WTC11 (cell line): Measurements from ENCODE around the gene PARD3B. TPM values are rescaled to one million over a fixed set of nuclear protein-coding genes. Genes with fewer than 3 reads are reported as not detected.
A peak's percentile ranks its signal among the peaks of the same experiment; 100 is the strongest.

Experiments
- ATAC-seq: fragments of 200-7000 bp; cut with Tn5 transposase; 2 replicates; pipeline ENCODE4 v1.10.0; 2021; ENCODE audit warnings: mild to moderate bottlenecking, moderate library complexity
- CTCF ChIA-PET: fragments of 300-600 bp; sonication (Branson Sonifier 250); formaldehyde crosslinking; loops from one replicate; lab custom pipeline; 2021; ENCODE audit warnings: antibody characterized with exemption; lab: Charles Lee
- POLR2A ChIA-PET: fragments of 350-600 bp; sonication (Branson Sonifier 250); formaldehyde crosslinking; loops from one replicate; lab custom pipeline; 2021; ENCODE audit warnings: antibody characterized with exemption; lab: Charles Lee
- DNase-seq: peaks from one replicate; pipeline ENCODE4 v3.0.0; 2021; ENCODE audit warnings: low spot score
- H3K27ac Mint-ChIP-seq: 2 replicates; pipeline ENCODE4 v1.8.0; 2021; ENCODE audit warnings: mixed read lengths
- H3K27me3 Mint-ChIP-seq: 2 replicates; pipeline ENCODE4 v1.8.0; 2021; ENCODE audit warnings: low read depth, mild to moderate bottlenecking, moderate library complexity, mixed read lengths
- H3K36me3 Mint-ChIP-seq: 2 replicates; pipeline ENCODE4 v1.8.0; 2021; ENCODE audit warnings: mixed read lengths
- H3K4me1 Mint-ChIP-seq: 2 replicates; pipeline ENCODE4 v1.8.0; 2022; ENCODE audit warnings: mixed read lengths
- H3K4me3 Mint-ChIP-seq: 2 replicates; pipeline ENCODE4 v1.8.0; 2021; ENCODE audit warnings: mild to moderate bottlenecking, moderate library complexity, mixed read lengths
- H3K9me3 Mint-ChIP-seq: 2 replicates; pipeline ENCODE4 v1.8.0; 2021; ENCODE audit warnings: mixed read lengths
- CREB1 ChIP-seq: sonication (generic); formaldehyde crosslinking; IDR thresholded peaks from 2 replicates; pipeline ENCODE4 v1.8.0; 2023; ENCODE audit warnings: mild to moderate bottlenecking, missing genetic modification reagents
- ETV6 ChIP-seq: sonication (generic); formaldehyde crosslinking; IDR thresholded peaks from 2 replicates; pipeline ENCODE4 v1.8.1; 2022; ENCODE audit warnings: mild to moderate bottlenecking, missing genetic modification reagents
- FOXP1 ChIP-seq: sonication (generic); formaldehyde crosslinking; IDR thresholded peaks from 2 replicates; pipeline ENCODE4 v1.8.0; 2022; ENCODE audit warnings: missing genetic modification reagents, mild to moderate bottlenecking, moderate library complexity, borderline replicate concordance
- GTF2I ChIP-seq: fragments of 250-450 bp; sonication (Bioruptor Pico); conservative IDR thresholded peaks from 2 replicates; pipeline ENCODE4 v1.4.0; 2021; ENCODE audit warnings: mild to moderate bottlenecking
- IRF1 ChIP-seq: sonication (generic); formaldehyde crosslinking; IDR thresholded peaks from 2 replicates; pipeline ENCODE4 v1.8.0; 2023; ENCODE audit warnings: missing genetic modification reagents
- IRF2 ChIP-seq: sonication (generic); formaldehyde crosslinking; IDR thresholded peaks from 2 replicates; pipeline ENCODE4 v1.8.0; 2022; ENCODE audit warnings: low read depth, missing genetic modification reagents, borderline replicate concordance
- JUN ChIP-seq: sonication (generic); formaldehyde crosslinking; IDR thresholded peaks from 2 replicates; pipeline ENCODE4 v1.8.0; 2023; ENCODE audit warnings: mild to moderate bottlenecking, missing genetic modification reagents
- NR1H2 ChIP-seq: sonication (generic); formaldehyde crosslinking; IDR thresholded peaks from 2 replicates; pipeline ENCODE4 v1.9.0; 2021; ENCODE audit warnings: mild to moderate bottlenecking, moderate library complexity, missing genetic modification reagents
- PRRX2 ChIP-seq: fragments of 250-450 bp; sonication (Bioruptor Pico); IDR thresholded peaks from 2 replicates; pipeline ENCODE4 v1.8.0; 2021; ENCODE audit warnings: mild to moderate bottlenecking
- RELA ChIP-seq: sonication (generic); formaldehyde crosslinking; IDR thresholded peaks from 2 replicates; pipeline ENCODE4 v1.8.1; 2022; ENCODE audit warnings: missing genetic modification reagents, mild to moderate bottlenecking, borderline replicate concordance
- TEAD4 ChIP-seq: sonication (generic); formaldehyde crosslinking; IDR thresholded peaks from 2 replicates; pipeline ENCODE4 v1.8.0; 2022; ENCODE audit warnings: mild to moderate bottlenecking, missing genetic modification reagents
- ZMAT4 ChIP-seq: fragments of 250-450 bp; sonication (Bioruptor Pico); IDR thresholded peaks from 2 replicates; pipeline ENCODE4 v1.9.0; 2021; ENCODE audit warnings: mild to moderate bottlenecking
- ZNF121 ChIP-seq: sonication (generic); formaldehyde crosslinking; IDR thresholded peaks from 2 replicates; pipeline ENCODE4 v1.8.0; 2023; ENCODE audit warnings: missing genetic modification reagents
- ZNF512 ChIP-seq: sonication (generic); formaldehyde crosslinking; IDR thresholded peaks from 2 replicates; pipeline ENCODE4 v1.8.1; 2022; ENCODE audit warnings: missing genetic modification reagents, borderline replicate concordance
- total RNA-seq: library from RNA; stranded (reverse); gene quantifications from 3 replicates; pipeline ENCODE4 v1.2.3, GENCODE V29; 2021
- TF ChIP-seq, protein P1 (sequence below): fragments of 250-450 bp; sonication (Bioruptor Pico); IDR thresholded peaks from 2 replicates; pipeline ENCODE4 v1.9.0; 2021; ENCODE audit warnings: moderate library complexity, mild to moderate bottlenecking, inconsistent platforms, borderline replicate concordance
- TF ChIP-seq, protein P2 (sequence below): sonication (generic); formaldehyde crosslinking; IDR thresholded peaks from 2 replicates; pipeline ENCODE4 v1.8.1; 2023; ENCODE audit warnings: mild to moderate bottlenecking, missing genetic modification reagents, moderate library complexity
- TF ChIP-seq, protein P3 (sequence below): sonication (generic); formaldehyde crosslinking; IDR thresholded peaks from 2 replicates; pipeline ENCODE4 v1.8.0; 2023; ENCODE audit warnings: missing genetic modification reagents, mild to moderate bottlenecking, borderline replicate concordance
- TF ChIP-seq, protein P4 (sequence below): sonication (generic); formaldehyde crosslinking; IDR thresholded peaks from 2 replicates; pipeline ENCODE4 v1.8.0; 2023; ENCODE audit warnings: mild to moderate bottlenecking, missing genetic modification reagents
- TF ChIP-seq, protein P5 (sequence below): sonication (generic); formaldehyde crosslinking; IDR thresholded peaks from 2 replicates; pipeline ENCODE4 v1.8.0; 2022; ENCODE audit warnings: mild to moderate bottlenecking, missing genetic modification reagents

Gene PARD3B
- total RNA-seq, 1 experiment from 2014 or later: 5.6 TPM

GRCh38 chr2:204542982-204543608 is 2.2 kb upstream of the PARD3B start:
- CTCF ChIA-PET: no interaction called here
- H3K27ac Mint-ChIP-seq: no peak overlapping the region
- H3K27me3 Mint-ChIP-seq: peaks cover 35% of the 10 kb centered on the region
- H3K9me3 Mint-ChIP-seq: no peaks in the 10 kb centered on the region
- peaks cover 18% of the 10 kb centered on the region for H3K4me1 Mint-ChIP-seq
- TF ChIP-seq, protein P1, sequence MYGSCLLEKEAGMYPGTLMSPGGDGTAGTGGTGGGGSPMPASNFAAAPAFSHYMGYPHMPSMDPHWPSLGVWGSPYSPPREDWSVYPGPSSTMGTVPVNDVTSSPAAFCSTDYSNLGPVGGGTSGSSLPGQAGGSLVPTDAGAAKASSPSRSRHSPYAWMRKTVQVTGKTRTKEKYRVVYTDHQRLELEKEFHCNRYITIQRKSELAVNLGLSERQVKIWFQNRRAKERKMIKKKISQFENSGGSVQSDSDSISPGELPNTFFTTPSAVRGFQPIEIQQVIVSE: no peak
- TF ChIP-seq ETV6 (CRISPR knock-in tag): no peak
- TF ChIP-seq ZMAT4: no peak
- no peak for TF ChIP-seq IRF2 (CRISPR knock-in tag)
- TF ChIP-seq, protein P2, sequence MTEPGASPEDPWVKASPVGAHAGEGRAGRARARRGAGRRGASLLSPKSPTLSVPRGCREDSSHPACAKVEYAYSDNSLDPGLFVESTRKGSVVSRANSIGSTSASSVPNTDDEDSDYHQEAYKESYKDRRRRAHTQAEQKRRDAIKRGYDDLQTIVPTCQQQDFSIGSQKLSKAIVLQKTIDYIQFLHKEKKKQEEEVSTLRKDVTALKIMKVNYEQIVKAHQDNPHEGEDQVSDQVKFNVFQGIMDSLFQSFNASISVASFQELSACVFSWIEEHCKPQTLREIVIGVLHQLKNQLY: no peak
- TF ChIP-seq CREB1 (CRISPR knock-in tag): no peak
- no peak for TF ChIP-seq JUN (CRISPR knock-in tag)
- TF ChIP-seq RELA (CRISPR knock-in tag): no peak
- TF ChIP-seq PRRX2 (CRISPR knock-in tag): no peak
- TF ChIP-seq, all 79 proteins: peak for 0
- POLR2A ChIA-PET: no interaction called here
- H3K4me3 Mint-ChIP-seq: no peak overlapping the region
- DNase-seq: no peak
- no peaks in the 10 kb centered on the region for H3K36me3 Mint-ChIP-seq
- no peak for ATAC-seq

GRCh38 chr2:204545861-204546735 is 823 bp downstream of the PARD3B start:
- CTCF ChIA-PET: interaction anchor here (1.6 kb wide), 1 partner anchor 146 kb away, joined by 7 read pairs; no protein-coding TSS in a partner anchor
- peak overlapping the region; percentile 79 for H3K4me3 Mint-ChIP-seq
- H3K27ac Mint-ChIP-seq: no peak overlapping the region
- H3K9me3 Mint-ChIP-seq: no peaks in the 10 kb centered on the region
- POLR2A ChIA-PET: no interaction called here
- no peaks in the 10 kb centered on the region for H3K36me3 Mint-ChIP-seq
- H3K4me1 Mint-ChIP-seq: peaks cover 29% of the 10 kb centered on the region
- DNase-seq: peak; percentile 34
- peaks cover 35% of the 10 kb centered on the region for H3K27me3 Mint-ChIP-seq
- ATAC-seq: peak; percentile 36
- TF ChIP-seq NR1H2 (no peak), ZNF121 (CRISPR knock-in tag) (no peak), ZNF512 (CRISPR knock-in tag) (0 out of 2 replicates have a peak, but pooled peaks have one; percentile 12), IRF1 (CRISPR knock-in tag) (no peak), TEAD4 (CRISPR knock-in tag) (no peak), FOXP1 (CRISPR knock-in tag) (peak; percentile 35; the same call in 1 of the 2 replicates), GTF2I (CRISPR knock-in tag) (no peak)
- TF ChIP-seq, protein P3, sequence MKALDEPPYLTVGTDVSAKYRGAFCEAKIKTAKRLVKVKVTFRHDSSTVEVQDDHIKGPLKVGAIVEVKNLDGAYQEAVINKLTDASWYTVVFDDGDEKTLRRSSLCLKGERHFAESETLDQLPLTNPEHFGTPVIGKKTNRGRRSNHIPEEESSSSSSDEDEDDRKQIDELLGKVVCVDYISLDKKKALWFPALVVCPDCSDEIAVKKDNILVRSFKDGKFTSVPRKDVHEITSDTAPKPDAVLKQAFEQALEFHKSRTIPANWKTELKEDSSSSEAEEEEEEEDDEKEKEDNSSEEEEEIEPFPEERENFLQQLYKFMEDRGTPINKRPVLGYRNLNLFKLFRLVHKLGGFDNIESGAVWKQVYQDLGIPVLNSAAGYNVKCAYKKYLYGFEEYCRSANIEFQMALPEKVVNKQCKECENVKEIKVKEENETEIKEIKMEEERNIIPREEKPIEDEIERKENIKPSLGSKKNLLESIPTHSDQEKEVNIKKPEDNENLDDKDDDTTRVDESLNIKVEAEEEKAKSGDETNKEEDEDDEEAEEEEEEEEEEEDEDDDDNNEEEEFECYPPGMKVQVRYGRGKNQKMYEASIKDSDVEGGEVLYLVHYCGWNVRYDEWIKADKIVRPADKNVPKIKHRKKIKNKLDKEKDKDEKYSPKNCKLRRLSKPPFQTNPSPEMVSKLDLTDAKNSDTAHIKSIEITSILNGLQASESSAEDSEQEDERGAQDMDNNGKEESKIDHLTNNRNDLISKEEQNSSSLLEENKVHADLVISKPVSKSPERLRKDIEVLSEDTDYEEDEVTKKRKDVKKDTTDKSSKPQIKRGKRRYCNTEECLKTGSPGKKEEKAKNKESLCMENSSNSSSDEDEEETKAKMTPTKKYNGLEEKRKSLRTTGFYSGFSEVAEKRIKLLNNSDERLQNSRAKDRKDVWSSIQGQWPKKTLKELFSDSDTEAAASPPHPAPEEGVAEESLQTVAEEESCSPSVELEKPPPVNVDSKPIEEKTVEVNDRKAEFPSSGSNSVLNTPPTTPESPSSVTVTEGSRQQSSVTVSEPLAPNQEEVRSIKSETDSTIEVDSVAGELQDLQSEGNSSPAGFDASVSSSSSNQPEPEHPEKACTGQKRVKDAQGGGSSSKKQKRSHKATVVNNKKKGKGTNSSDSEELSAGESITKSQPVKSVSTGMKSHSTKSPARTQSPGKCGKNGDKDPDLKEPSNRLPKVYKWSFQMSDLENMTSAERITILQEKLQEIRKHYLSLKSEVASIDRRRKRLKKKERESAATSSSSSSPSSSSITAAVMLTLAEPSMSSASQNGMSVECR (CRISPR knock-in tag): 0 out of 2 replicates have a peak, but pooled peaks have one; percentile 19
- TF ChIP-seq, protein P4, sequence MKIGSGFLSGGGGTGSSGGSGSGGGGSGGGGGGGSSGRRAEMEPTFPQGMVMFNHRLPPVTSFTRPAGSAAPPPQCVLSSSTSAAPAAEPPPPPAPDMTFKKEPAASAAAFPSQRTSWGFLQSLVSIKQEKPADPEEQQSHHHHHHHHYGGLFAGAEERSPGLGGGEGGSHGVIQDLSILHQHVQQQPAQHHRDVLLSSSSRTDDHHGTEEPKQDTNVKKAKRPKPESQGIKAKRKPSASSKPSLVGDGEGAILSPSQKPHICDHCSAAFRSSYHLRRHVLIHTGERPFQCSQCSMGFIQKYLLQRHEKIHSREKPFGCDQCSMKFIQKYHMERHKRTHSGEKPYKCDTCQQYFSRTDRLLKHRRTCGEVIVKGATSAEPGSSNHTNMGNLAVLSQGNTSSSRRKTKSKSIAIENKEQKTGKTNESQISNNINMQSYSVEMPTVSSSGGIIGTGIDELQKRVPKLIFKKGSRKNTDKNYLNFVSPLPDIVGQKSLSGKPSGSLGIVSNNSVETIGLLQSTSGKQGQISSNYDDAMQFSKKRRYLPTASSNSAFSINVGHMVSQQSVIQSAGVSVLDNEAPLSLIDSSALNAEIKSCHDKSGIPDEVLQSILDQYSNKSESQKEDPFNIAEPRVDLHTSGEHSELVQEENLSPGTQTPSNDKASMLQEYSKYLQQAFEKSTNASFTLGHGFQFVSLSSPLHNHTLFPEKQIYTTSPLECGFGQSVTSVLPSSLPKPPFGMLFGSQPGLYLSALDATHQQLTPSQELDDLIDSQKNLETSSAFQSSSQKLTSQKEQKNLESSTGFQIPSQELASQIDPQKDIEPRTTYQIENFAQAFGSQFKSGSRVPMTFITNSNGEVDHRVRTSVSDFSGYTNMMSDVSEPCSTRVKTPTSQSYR (CRISPR knock-in tag): peak; percentile 71; the same call in 1 of the 2 replicates
- TF ChIP-seq, protein P5, sequence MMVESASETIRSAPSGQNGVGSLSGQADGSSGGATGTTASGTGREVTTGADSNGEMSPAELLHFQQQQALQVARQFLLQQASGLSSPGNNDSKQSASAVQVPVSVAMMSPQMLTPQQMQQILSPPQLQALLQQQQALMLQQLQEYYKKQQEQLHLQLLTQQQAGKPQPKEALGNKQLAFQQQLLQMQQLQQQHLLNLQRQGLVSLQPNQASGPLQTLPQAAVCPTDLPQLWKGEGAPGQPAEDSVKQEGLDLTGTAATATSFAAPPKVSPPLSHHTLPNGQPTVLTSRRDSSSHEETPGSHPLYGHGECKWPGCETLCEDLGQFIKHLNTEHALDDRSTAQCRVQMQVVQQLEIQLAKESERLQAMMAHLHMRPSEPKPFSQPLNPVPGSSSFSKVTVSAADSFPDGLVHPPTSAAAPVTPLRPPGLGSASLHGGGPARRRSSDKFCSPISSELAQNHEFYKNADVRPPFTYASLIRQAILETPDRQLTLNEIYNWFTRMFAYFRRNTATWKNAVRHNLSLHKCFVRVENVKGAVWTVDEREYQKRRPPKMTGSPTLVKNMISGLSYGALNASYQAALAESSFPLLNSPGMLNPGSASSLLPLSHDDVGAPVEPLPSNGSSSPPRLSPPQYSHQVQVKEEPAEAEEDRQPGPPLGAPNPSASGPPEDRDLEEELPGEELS (CRISPR knock-in tag): peak; percentile 85
